Iris pigment epithelial cell (primary cell): ENCODE data around the gene EYA3.
A peak's percentile ranks its signal among the peaks of the same experiment; 100 is the strongest.

Experiments
- DNase-seq: peaks from one replicate; pipeline ENCODE4 v3.0.0-alpha.2; 2011; ENCODE audit warnings: low read depth

Gene EYA3

GRCh38 chr1:28112388-28113241, 24.2 kb upstream of the EYA3 start:
- DNase-seq = peak; percentile 71

- DNase-seq = no peak
These were observed 22.7 kb upstream of the EYA3 start for GRCh38 chr1:28111157-28111556.

DNA sequence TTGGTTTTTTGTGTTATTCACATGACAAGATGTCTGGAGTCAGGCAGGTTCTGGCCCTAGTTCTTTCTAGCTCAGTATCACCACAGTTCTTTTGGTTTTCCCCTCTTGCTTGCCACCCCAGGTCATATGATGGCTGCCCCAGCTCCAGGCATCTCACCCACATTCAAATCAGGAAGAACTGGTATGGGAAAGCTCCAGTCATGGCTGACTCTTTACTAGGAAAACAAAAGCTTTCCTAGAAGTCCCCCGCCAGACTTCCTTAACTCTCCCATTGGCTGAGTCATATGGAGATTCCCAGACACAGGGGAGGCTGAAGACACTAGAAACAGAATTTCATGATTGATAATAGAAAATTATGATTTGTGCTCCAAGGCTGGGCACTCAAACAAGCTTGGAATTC, 22.1 kb upstream of the EYA3 start:
- DNase-seq = no peak

- DNase-seq = no peak
These were observed 21.2 kb upstream of the EYA3 start for GRCh38 chr1:28109639-28110038.

DNA sequence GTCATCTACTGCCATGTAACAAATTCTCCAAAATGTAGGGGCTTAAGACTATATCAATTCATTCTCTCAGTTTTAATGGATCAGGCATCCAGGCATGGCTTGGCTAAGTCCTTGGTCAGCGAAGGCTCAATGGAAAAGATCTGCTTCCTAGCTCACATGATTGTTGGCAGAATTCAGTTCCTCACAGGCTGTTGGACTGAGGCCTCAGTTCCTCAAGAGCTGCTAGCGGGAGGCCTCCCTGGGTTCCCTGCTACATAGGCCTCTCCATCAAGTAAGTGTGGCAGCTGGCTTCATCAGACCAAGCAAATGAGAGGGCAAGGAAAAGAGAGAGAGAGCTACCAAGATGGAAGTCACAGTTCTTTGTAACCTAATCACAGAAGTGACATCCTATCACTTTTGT, 19.6 kb upstream of the EYA3 start:
- no peak for DNase-seq

- DNase-seq = peak; percentile 90
These were observed 16.6 kb upstream of the EYA3 start for GRCh38 chr1:28104866-28105467.

- no peak for DNase-seq
These were observed 13.8 kb upstream of the EYA3 start for GRCh38 chr1:28102189-28102588.

DNA sequence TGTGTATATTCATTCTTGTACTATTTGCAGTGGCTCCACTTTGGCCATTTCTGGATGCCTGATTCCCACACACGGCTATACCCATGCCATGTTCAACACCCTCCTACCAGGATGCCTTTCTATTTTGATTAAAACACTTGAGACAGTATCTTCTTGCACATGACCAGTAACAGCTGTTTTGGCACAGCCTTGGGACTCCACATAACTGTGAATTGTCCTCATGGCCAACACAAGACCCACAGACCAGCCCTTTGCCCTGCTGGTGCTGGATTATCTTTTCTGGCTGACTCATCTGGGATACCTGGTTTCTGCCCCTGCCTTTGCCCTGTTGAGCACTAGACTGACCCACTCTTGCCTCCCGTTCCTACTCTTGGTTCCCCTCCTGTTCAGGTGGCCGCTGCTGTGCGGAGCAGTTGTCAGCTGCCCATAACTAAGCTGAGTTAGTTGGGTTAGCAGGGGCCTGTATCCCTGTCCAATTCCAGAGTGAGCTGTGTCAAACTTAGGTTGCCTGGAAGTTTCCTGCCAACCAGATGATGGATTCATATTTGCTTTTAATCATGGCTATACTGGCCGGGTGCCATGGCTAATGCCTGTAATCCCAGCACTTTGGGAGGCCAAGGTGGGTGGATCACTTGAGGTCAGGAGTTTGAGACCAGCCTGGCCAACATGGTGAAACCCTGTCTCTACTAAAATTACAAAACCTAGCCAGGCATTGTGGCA, 10.8 kb upstream of the EYA3 start:
- DNase-seq = no peak

DNA sequence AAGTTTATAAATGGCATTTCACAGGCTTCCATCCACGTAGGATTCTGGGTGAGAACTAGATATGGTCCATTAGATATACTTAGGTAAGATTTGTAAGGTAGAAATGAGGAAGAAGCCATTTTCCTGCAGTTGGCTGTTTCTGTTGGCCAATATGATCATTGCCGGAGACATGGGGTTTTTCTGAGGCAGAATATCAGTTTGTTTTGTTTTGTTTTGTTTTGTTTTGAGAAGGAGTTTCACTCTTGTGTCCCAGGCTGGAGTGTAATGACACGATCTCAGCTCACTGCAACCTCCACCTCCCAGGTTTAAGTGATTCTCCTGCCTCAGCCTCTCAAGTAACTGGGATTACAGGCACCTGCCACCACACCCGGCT, 8.7 kb upstream of the EYA3 start:
- DNase-seq = no peak

- DNase-seq = no peak
These were observed 8.0 kb upstream of the EYA3 start for GRCh38 chr1:28096210-28097099.

GRCh38 chr1:28091043-28091781, 2.8 kb upstream of the EYA3 start:
- peak; percentile 68 for DNase-seq

GRCh38 chr1:28087614-28088167, 719 bp downstream of the EYA3 start:
- peak; percentile 36 for DNase-seq

DNA sequence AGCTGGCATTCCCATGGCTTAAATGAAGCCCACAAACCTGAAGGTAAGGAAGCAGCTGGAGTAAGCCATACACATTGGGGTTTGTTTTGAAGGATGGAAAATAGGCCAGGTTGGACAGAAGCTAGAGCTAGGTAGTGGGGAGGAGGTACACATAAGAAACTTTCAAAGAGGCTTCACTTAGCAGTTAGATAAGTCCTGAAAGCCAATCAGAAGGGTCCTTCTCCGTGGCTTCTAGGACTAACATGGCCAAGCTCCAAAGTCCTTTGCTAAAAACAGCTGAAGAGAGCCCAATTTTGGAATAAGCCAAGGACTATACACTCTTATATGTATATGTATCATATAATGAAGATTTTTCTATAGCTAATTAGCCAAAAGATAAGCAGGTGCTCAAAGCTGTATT, 1.8 kb downstream of the EYA3 start:
- DNase-seq = no peak

GRCh38 chr1:28085129-28085528, 3.3 kb downstream of the EYA3 start:
- no peak for DNase-seq

GRCh38 chr1:28083876-28084275, 4.5 kb downstream of the EYA3 start:
- no peak for DNase-seq

GRCh38 chr1:28078680-28079626, 9.5 kb downstream of the EYA3 start:
- peak; percentile 94 for DNase-seq

DNA sequence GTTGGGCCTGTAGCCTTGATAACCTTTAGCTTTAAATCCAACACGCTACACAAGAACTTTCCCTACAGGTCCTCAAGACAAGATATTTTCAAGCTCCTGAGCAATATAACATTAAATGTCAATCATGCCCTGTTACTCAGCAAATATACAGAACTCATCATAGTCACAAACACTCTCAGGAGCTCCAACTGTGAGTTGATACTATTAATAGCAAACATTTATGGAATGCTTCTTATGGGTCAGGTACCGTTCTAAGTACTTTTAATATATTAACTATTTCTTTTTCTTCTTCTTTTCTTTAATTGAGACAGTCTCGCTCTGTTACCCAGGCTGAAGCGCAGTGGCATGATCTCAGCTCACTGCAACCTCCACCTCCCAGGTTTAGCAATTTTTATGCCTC, 10.1 kb downstream of the EYA3 start:
- no peak for DNase-seq

DNA sequence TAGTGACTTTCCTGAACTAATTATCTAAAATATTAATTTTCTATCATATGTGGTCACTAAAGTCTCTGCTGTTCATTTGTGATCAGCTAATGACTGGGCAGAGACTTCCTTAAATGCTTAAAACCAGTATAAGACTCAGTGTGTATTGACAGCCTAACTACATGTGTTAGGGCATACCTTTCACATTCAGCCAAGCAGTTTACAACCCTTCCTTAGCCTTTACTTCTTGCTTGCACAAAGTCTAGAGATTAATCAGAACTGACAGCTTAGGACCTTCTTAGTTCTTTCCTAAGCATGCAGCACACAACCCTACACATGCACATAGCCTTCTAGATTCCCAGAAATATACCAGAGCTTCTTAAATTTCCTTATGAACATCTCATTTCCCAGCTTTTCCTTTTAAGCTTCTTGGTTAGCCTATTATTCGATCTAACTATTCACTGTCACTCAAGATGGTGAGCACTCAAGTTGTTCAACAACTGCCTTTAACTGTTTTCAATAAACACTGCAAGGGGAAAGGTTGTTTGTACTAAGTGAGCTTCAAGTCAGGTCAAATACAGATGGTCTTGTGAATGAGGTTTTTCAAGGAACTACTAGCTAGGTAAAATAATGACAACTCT, 13.4 kb downstream of the EYA3 start:
- no peak for DNase-seq

GRCh38 chr1:28073867-28074266, 14.5 kb downstream of the EYA3 start:
- DNase-seq = no peak
